Adrenal gland (tissue), 12 donors: ENCODE data around the gene MAGI1. TPM values are rescaled to one million over a fixed set of nuclear protein-coding genes. Genes with fewer than 3 reads are reported as not detected.

Experiments used
- DNase-seq, 7 donors: peaks; one replicate each; pipeline ENCODE4 v3.0.0-alpha.2; 2019 to 2020
- H3K27ac ChIP-seq, 5 donors: fragments of 200-600 bp; sonication (generic) in 4 of 5; 1 replicate in 3 of 5; 2 replicates in 2 of 5; pipeline versions ENCODE4 v1.5.1 to v1.8.0; 2016 to 2020; ENCODE audit warnings: mild to moderate bottlenecking in 1 of 5
- H3K27me3 ChIP-seq: fragments of 200-600 bp; 2 replicates; pipeline ENCODE4 v1.8.0; 2021
- H3K36me3 ChIP-seq, 2 donors: fragments of 200-600 bp; replicated peaks in 1 of 2; 1 replicate in 1 of 2; 2 replicates in 1 of 2; pipeline versions ENCODE4 v1.5.1 to v1.8.0; 2018 to 2022
- H3K4me1 ChIP-seq, 2 donors: fragments of 200-600 bp; replicated peaks in 1 of 2; 1 replicate in 1 of 2; 2 replicates in 1 of 2; pipeline versions ENCODE4 v1.5.1 to v1.8.0; 2018 to 2021
- H3K4me3 ChIP-seq, 4 donors: fragments of 200-600 bp; sonication (generic) in 3 of 4; one replicate each; pipeline ENCODE4 v1.5.1; 2016 to 2018
- H3K9me3 ChIP-seq, 3 donors: fragments of 200-600 bp; sonication (generic) in 1 of 3; replicated peaks in 1 of 3; 1 replicate in 2 of 3; 2 replicates in 1 of 3; pipeline versions ENCODE4 v1.5.1 to v1.8.0; 2016 to 2021
- POLR2A ChIP-seq, 2 donors: fragments of 450-650 bp; IDR thresholded peaks; one replicate each; pipeline ENCODE4 v1.6.1; 2017; ENCODE audit warnings: antibody characterized with exemption in 2 of 2, mild to moderate bottlenecking in 2 of 2, moderate library complexity in 1 of 2
- WGBS, 4 donors: extraction: QIAGEN DNeasy Blood & Tissue Kit in 2 of 4; methylation state at CpG; one replicate each; pipeline versions ENCODE4 v1.1.5 to v1.1.7; 2013 to 2017; 5-methylcytosine and 5-hydroxymethylcytosine counted together
- intact Hi-C, 2 donors: fragments of 100-400 bp; cut with DNase I; formaldehyde crosslinking; loops; one replicate each; pipeline versions ENCODE4 v1.14.1 to v1.15.0; 2022 to 2023
- polyA plus RNA-seq, 3 donors: library from polyadenylated mRNA; stranded (reverse); fragments of 200-250 nt in 2 of 3; fragments of 350-450 nt in 1 of 3; fragmentation: Illumina TruSeq in 1 of 3; extraction: RNeasy Lipid Tissue Mini Kit (QIAGEN cat#74804) in 1 of 3; gene quantifications; one replicate each; pipeline ENCODE4 v1.2.3, GENCODE V29; 2013 to 2014
- total RNA-seq, 9 donors: library from RNA; depleted of rRNA in 4 of 9; stranded (reverse); fragments of >200 nt in 4 of 9; fragments of 120-200 nt in 1 of 9; fragmentation: NEBNext Ultra II Directional in 1 of 9; extraction: Animal tissue kit (Norgen Biotek cat#: 25700) in 1 of 9; gene quantifications; one replicate each; pipeline versions ENCODE4 v1.1.0 to v1.2.4, GENCODE V29; 2013 to 2023
- TF ChIP-seq, protein P1 (sequence below), 6 experiments: fragments of 450-650 bp in 4 of 6; fragments of 200-600 bp in 2 of 6; sonication (generic) in 1 of 6; IDR thresholded peaks; 1 replicate in 5 of 6; 2 replicates in 1 of 6; pipeline versions ENCODE4 v1.5.1 to v1.8.0; 2016 to 2021; ENCODE audit warnings: antibody characterized with exemption in 6 of 6, mild to moderate bottlenecking in 2 of 6, moderate library complexity in 1 of 6
- donor health status: healthy with polysubstance abuse.
- donor health status: Bipolar disorder and iron deficiency.
- donor health status: DM: yes; HTN: yes; CAD: no.
- donor health status: DM: no; HTN: no; CAD: no.
- donor health status: DM: no; HTN: no; CAD: no.
- donor health status: DM: yes; HTN: yes; CAD: no.

MAGI1 gene
- total and polyA plus RNA-seq, 12 donors, result 4.8 to 31.6 (median 18.5) TPM

DNA sequence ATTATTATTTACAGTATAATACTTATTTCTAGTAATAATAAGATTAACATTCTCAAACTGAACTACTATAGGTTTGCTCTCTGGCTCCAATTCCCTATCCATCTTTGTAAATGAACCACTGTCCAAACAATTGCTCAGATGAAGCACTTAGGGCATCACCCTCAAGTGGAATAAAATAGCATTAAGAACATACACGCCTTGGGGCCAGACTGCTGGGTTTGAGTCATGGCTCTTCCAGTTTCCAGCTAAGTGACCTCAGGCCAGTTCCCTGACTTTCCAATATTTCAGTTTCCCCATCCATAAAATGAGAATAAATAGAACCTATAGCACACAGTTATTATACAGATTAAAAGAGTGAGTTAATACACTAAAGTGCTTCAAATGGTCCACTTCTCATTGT lies 507.2 kb downstream of the MAGI1 start:
- TF ChIP-seq POLR2A (IDR thresholded peaks at IDR 0.05), result no peak
- TF ChIP-seq, protein P1, sequence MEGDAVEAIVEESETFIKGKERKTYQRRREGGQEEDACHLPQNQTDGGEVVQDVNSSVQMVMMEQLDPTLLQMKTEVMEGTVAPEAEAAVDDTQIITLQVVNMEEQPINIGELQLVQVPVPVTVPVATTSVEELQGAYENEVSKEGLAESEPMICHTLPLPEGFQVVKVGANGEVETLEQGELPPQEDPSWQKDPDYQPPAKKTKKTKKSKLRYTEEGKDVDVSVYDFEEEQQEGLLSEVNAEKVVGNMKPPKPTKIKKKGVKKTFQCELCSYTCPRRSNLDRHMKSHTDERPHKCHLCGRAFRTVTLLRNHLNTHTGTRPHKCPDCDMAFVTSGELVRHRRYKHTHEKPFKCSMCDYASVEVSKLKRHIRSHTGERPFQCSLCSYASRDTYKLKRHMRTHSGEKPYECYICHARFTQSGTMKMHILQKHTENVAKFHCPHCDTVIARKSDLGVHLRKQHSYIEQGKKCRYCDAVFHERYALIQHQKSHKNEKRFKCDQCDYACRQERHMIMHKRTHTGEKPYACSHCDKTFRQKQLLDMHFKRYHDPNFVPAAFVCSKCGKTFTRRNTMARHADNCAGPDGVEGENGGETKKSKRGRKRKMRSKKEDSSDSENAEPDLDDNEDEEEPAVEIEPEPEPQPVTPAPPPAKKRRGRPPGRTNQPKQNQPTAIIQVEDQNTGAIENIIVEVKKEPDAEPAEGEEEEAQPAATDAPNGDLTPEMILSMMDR (IDR thresholded peaks at IDR 0.05), result no peak
- H3K4me1 ChIP-seq, result no peaks in the 10 kb centered on the region
- H3K27ac ChIP-seq, result no peak overlapping the region
- intact Hi-C loops, result no loop called here
- no peak overlapping the region for H3K4me3 ChIP-seq
- 75 to 91% (median 86%) methylated on average over 1 of the region's 1 CpG for WGBS, 4 donors
- no peaks in the 10 kb centered on the region for H3K36me3 ChIP-seq
- no peak for DNase-seq
- no peaks in the 10 kb centered on the region for H3K9me3 ChIP-seq
- H3K27me3 ChIP-seq, result no peaks in the 10 kb centered on the region

DNA sequence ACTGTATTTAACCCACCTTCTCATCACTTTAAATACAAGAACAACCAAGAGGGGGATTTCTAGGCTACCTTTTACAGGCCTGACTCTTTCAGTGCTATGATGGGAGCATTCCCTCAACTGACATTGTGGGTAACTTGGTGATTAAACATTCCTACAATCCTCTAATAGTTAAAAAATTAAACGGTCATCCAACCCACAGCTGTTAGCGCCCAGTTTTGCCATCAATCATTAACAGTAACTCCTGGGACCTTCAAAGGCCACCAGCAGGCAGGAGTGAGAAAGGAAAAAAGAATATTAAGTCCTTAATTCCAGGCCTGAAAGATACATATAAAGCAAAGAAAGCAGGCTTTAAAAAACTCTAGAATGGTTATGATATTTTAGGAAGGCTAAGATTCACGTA lies 512.1 kb downstream of the MAGI1 start:
- DNase-seq, result no peak
- intact Hi-C loops, result no loop called here
- TF ChIP-seq POLR2A (IDR thresholded peaks at IDR 0.05), result no peak
- TF ChIP-seq, protein P1 (IDR thresholded peaks at IDR 0.05), result no peak
- Histone ChIP-seq H3K9me3 (no peaks in the 10 kb centered on the region), H3K4me1 (no peaks in the 10 kb centered on the region), H3K4me3 (no peak overlapping the region), H3K27me3 (no peaks in the 10 kb centered on the region), H3K27ac (no peak overlapping the region), H3K36me3 (no peaks in the 10 kb centered on the region)
- 80 to 94% (median 90%) methylated on average over 3 of the region's 3 CpGs for WGBS, 4 donors

DNA sequence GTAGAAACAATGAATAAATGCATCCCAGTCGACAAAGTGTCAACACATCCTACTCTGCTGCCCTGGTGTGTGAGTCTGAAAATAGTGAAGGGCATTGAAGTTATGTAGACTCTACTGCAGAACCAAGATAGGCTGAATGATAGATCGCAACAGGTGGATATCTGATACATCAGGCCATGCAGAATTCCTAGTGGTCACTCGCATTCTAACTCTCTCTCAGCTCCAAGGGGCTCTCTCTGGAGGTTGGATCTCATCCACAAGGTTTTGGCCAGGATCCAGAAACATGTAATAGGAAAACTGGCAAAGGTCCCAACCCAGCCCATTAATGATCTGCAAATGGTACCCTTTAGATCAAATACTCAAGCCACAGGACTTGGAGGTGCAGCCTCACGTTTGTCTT lies 514.1 kb downstream of the MAGI1 start:
- 81 to 95% (median 90%) methylated on average over 4 of the region's 4 CpGs for WGBS, 4 donors
- no peaks in the 10 kb centered on the region for H3K27me3 ChIP-seq
- H3K4me1 ChIP-seq, result no peaks in the 10 kb centered on the region
- no peak for TF ChIP-seq POLR2A (IDR thresholded peaks at IDR 0.05)
- TF ChIP-seq, protein P1 (IDR thresholded peaks at IDR 0.05), result no peak
- intact Hi-C loops, result no loop called here
- H3K36me3 ChIP-seq, result no peaks in the 10 kb centered on the region
- no peak overlapping the region for H3K27ac ChIP-seq
- no peak overlapping the region for H3K4me3 ChIP-seq
- no peaks in the 10 kb centered on the region for H3K9me3 ChIP-seq
- DNase-seq, result no peak

DNA sequence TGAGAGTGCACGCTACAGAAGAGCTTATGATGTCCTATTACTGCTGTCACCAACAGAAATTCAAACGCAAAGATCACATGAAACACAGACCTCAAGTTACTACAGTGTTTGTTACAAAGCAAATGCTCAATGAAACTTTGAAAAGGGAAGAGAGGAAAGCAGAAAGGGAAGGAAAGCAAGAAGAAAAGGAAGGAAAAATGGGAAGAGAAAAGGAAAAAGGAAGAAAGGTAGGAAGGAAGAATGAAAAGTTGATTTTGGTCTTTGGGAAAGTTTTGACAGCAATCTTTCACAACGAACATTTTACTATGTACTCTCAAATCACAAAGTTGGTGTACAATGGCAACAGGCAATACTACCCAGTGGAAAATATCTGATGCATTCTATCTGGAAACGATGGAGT lies 514.8 kb downstream of the MAGI1 start:
- TF ChIP-seq, protein P1 (IDR thresholded peaks at IDR 0.05), result no peak
- TF ChIP-seq POLR2A (IDR thresholded peaks at IDR 0.05), result no peak
- 78 to 92% (median 91%) methylated on average over 4 of the region's 4 CpGs for WGBS, 4 donors
- Histone ChIP-seq H3K4me3 (no peak overlapping the region), H3K27me3 (no peaks in the 10 kb centered on the region), H3K4me1 (no peaks in the 10 kb centered on the region), H3K27ac (no peak overlapping the region), H3K36me3 (no peaks in the 10 kb centered on the region), H3K9me3 (no peaks in the 10 kb centered on the region)
- no peak for DNase-seq
- intact Hi-C loops, result no loop called here
